WTC11 (cell line): ENCODE results near the gene FGF14.

Experiments used
- CTCF ChIP-seq: fragments of 200-600 bp; IDR thresholded peaks from 2 replicates; pipeline ENCODE4 v1.8.0; 2022; ENCODE audit warnings: antibody characterized with exemption
- JUN ChIP-seq: sonication (generic); formaldehyde crosslinking; IDR thresholded peaks from 2 replicates; pipeline ENCODE4 v1.8.0; 2023; ENCODE audit warnings: mild to moderate bottlenecking, missing genetic modification reagents
- SP1 ChIP-seq: sonication (generic); formaldehyde crosslinking; conservative IDR thresholded peaks from 2 replicates; pipeline ENCODE4 v1.8.1; 2022; ENCODE audit warnings: missing genetic modification reagents
- TF ChIP-seq, protein P1 (sequence below): sonication (generic); formaldehyde crosslinking; IDR thresholded peaks from 2 replicates; pipeline ENCODE4 v1.8.0; 2022; ENCODE audit warnings: mild to moderate bottlenecking, missing genetic modification reagents
- TF ChIP-seq, protein P2 (sequence below): sonication (generic); formaldehyde crosslinking; IDR thresholded peaks from 2 replicates; pipeline ENCODE4 v1.8.0; 2022; ENCODE audit warnings: missing genetic modification reagents
- TF ChIP-seq, protein P3 (sequence below): sonication (generic); formaldehyde crosslinking; IDR thresholded peaks from 2 replicates; pipeline ENCODE4 v1.8.0; 2022; ENCODE audit warnings: mild to moderate bottlenecking, missing genetic modification reagents

GRCh38 chr13:102441085-102441484 is 39.2 kb upstream of the FGF14 start:
- no peak for TF ChIP-seq CTCF
- TF ChIP-seq SP1 (CRISPR knock-in tag): no peak
- TF ChIP-seq, protein P1, sequence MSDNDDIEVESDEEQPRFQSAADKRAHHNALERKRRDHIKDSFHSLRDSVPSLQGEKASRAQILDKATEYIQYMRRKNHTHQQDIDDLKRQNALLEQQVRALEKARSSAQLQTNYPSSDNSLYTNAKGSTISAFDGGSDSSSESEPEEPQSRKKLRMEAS: no peak
- TF ChIP-seq, protein P2, sequence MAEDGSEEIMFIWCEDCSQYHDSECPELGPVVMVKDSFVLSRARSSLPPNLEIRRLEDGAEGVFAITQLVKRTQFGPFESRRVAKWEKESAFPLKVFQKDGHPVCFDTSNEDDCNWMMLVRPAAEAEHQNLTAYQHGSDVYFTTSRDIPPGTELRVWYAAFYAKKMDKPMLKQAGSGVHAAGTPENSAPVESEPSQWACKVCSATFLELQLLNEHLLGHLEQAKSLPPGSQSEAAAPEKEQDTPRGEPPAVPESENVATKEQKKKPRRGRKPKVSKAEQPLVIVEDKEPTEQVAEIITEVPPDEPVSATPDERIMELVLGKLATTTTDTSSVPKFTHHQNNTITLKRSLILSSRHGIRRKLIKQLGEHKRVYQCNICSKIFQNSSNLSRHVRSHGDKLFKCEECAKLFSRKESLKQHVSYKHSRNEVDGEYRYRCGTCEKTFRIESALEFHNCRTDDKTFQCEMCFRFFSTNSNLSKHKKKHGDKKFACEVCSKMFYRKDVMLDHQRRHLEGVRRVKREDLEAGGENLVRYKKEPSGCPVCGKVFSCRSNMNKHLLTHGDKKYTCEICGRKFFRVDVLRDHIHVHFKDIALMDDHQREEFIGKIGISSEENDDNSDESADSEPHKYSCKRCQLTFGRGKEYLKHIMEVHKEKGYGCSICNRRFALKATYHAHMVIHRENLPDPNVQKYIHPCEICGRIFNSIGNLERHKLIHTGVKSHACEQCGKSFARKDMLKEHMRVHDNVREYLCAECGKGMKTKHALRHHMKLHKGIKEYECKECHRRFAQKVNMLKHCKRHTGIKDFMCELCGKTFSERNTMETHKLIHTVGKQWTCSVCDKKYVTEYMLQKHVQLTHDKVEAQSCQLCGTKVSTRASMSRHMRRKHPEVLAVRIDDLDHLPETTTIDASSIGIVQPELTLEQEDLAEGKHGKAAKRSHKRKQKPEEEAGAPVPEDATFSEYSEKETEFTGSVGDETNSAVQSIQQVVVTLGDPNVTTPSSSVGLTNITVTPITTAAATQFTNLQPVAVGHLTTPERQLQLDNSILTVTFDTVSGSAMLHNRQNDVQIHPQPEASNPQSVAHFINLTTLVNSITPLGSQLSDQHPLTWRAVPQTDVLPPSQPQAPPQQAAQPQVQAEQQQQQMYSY (CRISPR knock-in tag): no peak
- TF ChIP-seq, protein P3, sequence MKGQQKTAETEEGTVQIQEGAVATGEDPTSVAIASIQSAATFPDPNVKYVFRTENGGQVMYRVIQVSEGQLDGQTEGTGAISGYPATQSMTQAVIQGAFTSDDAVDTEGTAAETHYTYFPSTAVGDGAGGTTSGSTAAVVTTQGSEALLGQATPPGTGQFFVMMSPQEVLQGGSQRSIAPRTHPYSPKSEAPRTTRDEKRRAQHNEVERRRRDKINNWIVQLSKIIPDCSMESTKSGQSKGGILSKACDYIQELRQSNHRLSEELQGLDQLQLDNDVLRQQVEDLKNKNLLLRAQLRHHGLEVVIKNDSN (CRISPR knock-in tag): no peak
- TF ChIP-seq JUN (CRISPR knock-in tag): no peak
